Brain microvascular endothelial cell (primary cell): ENCODE measurements around the gene PDE11A.
A peak's percentile ranks its signal among the peaks of the same experiment; 100 is the strongest.

ENCODE experiments used
- DNase-seq: peaks from one replicate; pipeline ENCODE4 v3.0.0-alpha.2; 2020
- H3K27ac ChIP-seq: fragments of 250-450 bp; sonication (Bioruptor Pico); 2 replicates; pipeline ENCODE4 v1.5.1; 2020; ENCODE audit warnings: mild to moderate bottlenecking, moderate library complexity
- H3K27me3 ChIP-seq: fragments of 250-450 bp; sonication (Bioruptor Pico); replicated peaks from 2 replicates; pipeline ENCODE4 v1.5.1; 2020; ENCODE audit warnings: mild to moderate bottlenecking
- H3K36me3 ChIP-seq: fragments of 250-450 bp; sonication (Bioruptor Pico); replicated peaks from 2 replicates; pipeline ENCODE4 v1.5.1; 2020; ENCODE audit warnings: mild to moderate bottlenecking
- H3K4me3 ChIP-seq: 2 replicates; pipeline ENCODE4 v1.5.1; 2011; ENCODE audit warnings: low read depth, mild to moderate bottlenecking, control low read depth, low read length, moderate library complexity
- CTCF ChIP-seq: IDR thresholded peaks from 2 replicates; pipeline ENCODE4 v1.5.1; 2011; ENCODE audit warnings: low read depth, mild to moderate bottlenecking, moderate library complexity, low read length, control low read depth, inconsistent platforms; ENCODE audit errors: missing control alignments
- in situ Hi-C: cut with HindIII; loops from 2 replicates; pipeline ENCODE4 v1.10.0; 2017; ENCODE audit warnings: low sequenced_read_pairs, low pct_ligation_motif_present

The PDE11A gene

GRCh38 chr2:178112202-178113152 lies 39.9 kb upstream of the PDE11A start, which contains the start of gene RBM45:
RBM45 (plus strand) TSS chr2:178112437; CDS start chr2:178112547, 110 bp downstream.
- peak; percentile 85 for DNase-seq
- H3K27me3 ChIP-seq, result no peaks in the 10 kb centered on the region
- H3K4me3 ChIP-seq, result peak within 1 kb of the TSS; percentile 97
- no peak within 1 kb of the TSS for H3K27ac ChIP-seq
- peak; percentile 96 for TF ChIP-seq CTCF
- no peaks in the 10 kb centered on the region for H3K36me3 ChIP-seq
- in situ Hi-C loops, result no loop called here

- DNase-seq, result no peak
- no peaks in the 10 kb centered on the region for H3K27me3 ChIP-seq
- H3K36me3 ChIP-seq, result no peaks in the 10 kb centered on the region
- no peak overlapping the region for H3K4me3 ChIP-seq
- in situ Hi-C loops, result no loop called here
- no peak for TF ChIP-seq CTCF
- no peak overlapping the region for H3K27ac ChIP-seq
These were observed 39.2 kb upstream of the PDE11A start for GRCh38 chr2:178111743-178112142.

DNA sequence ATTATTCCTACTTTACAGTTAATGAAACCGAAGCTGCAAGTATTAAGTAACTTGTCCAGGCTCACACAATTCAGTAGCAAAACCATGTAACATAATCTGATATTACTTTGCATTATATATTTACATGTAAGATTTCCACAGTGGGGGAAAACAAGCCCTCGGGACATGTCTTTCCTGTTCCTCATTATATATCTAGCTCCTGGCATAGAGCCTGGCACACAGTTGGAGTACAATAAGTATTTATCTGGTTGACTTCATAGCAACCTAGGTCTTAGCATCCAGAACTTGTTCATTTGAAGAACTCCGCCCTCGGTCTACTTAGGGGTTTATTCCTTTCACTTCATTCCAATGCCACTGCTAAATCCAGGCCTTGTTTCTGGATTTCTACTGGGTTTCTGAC lies 38.1 kb upstream of the PDE11A start:
- no peak overlapping the region for H3K4me3 ChIP-seq
- H3K27me3 ChIP-seq, result no peaks in the 10 kb centered on the region
- DNase-seq, result no peak
- H3K36me3 ChIP-seq, result no peaks in the 10 kb centered on the region
- in situ Hi-C loops, result no loop called here
- H3K27ac ChIP-seq, result no peak overlapping the region
- no peak for TF ChIP-seq CTCF

DNA sequence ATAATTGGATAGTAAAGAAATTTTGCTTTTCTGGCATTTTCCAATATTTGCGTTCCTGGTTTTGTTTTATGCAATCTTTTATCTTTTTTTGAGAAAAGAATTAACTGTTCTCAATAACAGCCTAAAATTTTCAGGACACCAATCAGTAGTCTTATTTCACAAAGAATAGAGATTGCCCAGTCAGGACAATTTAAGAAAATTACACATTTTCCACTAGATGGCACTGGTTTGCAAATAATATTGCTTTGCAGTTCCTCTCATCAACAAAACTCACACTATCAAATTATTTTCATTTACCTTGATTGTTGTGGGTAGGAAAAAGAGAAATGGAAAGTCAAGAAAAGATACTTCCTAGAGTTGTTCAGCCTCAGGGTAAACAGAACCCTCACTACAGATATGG lies 37.2 kb upstream of the PDE11A start:
- H3K27ac ChIP-seq, result no peak overlapping the region
- H3K27me3 ChIP-seq, result no peaks in the 10 kb centered on the region
- in situ Hi-C loops, result no loop called here
- no peak overlapping the region for H3K4me3 ChIP-seq
- DNase-seq, result no peak
- H3K36me3 ChIP-seq, result no peaks in the 10 kb centered on the region
- TF ChIP-seq CTCF, result peak; percentile 43

DNA sequence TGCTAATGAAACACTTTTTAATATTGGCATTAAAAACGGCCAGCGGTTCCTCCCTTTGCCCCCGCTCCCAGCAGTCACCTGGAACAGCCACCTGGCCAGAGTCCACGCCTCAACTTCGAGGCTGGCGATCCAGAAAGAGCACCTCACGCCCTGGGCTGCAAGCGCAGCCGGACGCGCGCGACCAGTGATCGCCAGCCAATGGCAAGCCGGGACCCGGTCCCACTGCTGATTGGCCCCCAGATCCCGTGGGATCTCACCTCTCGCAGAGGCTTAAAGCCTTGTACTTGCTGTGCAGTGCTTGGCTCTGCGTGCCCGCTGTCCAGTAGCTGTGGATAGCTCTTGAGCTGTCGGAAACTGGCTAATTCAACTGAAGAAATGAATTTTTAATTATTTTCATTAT lies 35.6 kb upstream of the PDE11A start:
- H3K36me3 ChIP-seq, result no peaks in the 10 kb centered on the region
- H3K27me3 ChIP-seq, result no peaks in the 10 kb centered on the region
- no peak for TF ChIP-seq CTCF
- no peak overlapping the region for H3K4me3 ChIP-seq
- DNase-seq, result no peak
- no peak overlapping the region for H3K27ac ChIP-seq
- in situ Hi-C loops, result no loop called here

- Histone ChIP-seq H3K4me3 (no peak overlapping the region), H3K27me3 (no peaks in the 10 kb centered on the region), H3K27ac (no peak overlapping the region), H3K36me3 (no peaks in the 10 kb centered on the region)
- DNase-seq, result no peak
- in situ Hi-C loops, result no loop called here
- TF ChIP-seq CTCF, result no peak
These were observed 33.5 kb upstream of the PDE11A start for GRCh38 chr2:178106053-178106452.
